Left renal cortex interstitium (tissue), 4 donors: Measurements from ENCODE around the gene ANKRD33. TPM values are rescaled to one million over a fixed set of nuclear protein-coding genes. Genes with fewer than 3 reads are reported as not detected.
"Not testable (repeated sequence)": the region's sequence is repeated elsewhere in the genome, so short reads cannot be mapped to it uniquely, and the experiment has no call there.

Experiments
- DNase-seq, 4 donors: peaks; one replicate each; pipeline ENCODE4 v3.0.0-alpha.2; 2013; ENCODE audit warnings: low read depth in 4 of 4, low spot score in 2 of 4, missing footprints in 1 of 4
- polyA plus RNA-seq, 4 donors: library from polyadenylated mRNA; unstranded; fragments of 120-200 nt; gene quantifications; one replicate each; pipeline ENCODE4 v1.2.1, GENCODE V29; 2013; ENCODE audit not compliant: insufficient read length in 4 of 4

ANKRD33 gene
- polyA plus RNA-seq, 4 donors, result 0.21 to 0.48 (median 0.28) TPM

DNA sequence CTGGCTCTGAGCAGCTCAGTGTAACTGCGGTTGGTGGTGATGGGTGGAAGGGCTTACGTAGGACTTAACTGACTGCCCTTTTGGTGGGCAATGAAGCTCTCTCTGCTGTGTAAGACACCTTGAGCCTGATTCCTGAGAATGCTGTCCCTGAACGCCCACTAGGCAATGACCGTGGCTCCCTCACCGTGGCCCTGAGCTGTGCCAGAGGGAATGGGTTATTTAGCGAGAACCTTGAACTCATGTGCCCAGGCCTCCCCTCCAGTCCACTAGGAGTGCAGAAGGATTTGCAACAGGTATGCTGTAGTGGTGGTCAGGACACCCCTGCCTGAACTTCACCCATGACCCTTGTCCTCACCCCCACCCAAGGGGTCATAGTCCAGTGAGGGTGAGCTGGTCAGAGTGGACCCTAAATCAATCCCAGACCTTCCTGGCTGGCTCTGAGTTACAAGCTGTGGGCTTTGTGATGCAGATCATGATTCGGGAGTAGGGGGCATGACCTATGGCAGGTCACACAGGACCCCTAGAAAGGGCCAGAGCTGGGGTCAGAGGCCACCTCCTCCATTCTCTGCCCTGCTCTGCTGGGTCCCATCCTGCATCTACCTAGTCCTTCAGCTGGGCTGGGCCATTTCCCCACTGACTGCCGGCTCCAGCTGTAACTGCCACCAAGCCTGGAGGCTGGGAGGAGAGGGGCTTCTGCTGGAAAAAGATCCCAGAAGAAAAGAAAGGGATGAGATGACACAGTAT, 14.5 kb upstream of the ANKRD33 start:
- DNase-seq, result no peak

DNA sequence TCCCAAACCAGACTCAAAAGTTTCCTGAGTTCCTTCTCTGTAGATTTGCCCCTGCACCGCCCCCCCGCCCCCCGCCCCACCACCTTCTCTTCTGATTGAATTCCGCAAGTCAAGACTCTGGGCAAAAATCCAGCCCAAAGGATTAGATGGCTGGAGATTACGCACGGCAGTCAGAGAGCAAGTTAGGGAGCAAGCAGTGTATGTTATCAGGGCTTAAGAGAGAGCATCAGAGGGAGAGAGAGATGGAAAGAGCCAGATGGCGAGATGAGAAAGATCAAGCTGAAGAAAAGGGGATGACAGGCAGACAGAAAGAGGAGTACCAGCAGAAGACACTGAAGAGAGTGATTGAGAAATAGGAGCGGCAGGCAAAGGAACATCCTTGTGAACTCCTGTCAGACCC, 13.9 kb upstream of the ANKRD33 start:
- DNase-seq, result no peak

DNA sequence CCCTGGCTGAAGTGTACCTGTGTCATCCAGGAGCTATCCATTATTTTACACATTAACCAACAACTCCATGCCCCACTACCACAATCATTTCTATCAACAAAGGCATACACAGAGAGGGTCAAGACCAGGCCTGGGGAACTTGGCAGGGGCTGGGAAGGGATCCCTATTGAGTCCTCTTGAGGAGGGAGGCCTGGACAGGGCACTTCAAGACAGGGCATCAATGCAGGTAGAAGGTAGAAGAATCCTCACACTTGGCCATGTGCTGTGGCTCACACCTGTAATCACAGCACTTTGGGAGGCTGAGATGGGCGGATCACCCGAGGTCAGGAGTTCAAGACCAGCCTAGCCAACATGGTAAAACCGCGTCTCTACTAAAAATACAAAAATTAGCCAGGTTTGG, 13.4 kb upstream of the ANKRD33 start:
- DNase-seq, result no peak

DNA sequence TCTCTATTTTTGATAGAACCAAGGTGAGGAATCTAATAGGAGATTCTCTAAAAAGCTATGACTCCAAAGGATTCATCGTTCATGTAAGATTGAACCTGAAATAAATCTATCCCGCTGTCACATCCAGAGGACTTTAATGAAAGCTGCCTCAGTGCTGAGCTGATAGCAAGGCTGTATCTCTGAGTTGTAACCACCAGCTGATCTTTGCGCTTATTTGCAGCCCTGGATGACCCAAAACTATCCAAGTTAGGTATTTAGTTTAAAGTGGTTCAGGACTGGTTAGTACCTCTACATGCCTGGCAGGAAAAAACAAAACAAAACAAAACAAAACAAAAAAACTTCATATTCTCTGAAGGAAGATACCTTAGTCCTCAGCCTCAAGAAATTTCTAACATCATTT, 8.8 kb upstream of the ANKRD33 start:
- no peak for DNase-seq

DNA sequence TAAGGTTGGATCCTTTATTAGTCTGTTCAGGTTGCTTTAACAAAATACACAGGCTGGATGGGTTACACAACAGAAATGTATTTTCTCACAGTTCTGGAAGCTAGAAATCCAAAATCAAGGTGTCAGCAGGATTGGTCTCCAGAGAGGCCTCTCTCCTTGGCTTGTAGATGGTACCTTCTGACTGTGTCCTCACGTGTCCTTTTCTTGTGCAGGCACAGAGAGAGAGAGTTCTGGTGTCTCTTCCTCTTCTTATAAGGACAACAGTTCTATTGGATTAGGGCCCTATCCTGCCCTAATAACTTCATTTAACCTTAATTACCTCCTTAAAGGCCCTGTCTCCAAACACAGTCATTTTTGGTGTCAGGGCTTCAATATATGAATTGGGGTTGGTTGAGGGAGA, 4.6 kb upstream of the ANKRD33 start:
- no peak for DNase-seq

DNA sequence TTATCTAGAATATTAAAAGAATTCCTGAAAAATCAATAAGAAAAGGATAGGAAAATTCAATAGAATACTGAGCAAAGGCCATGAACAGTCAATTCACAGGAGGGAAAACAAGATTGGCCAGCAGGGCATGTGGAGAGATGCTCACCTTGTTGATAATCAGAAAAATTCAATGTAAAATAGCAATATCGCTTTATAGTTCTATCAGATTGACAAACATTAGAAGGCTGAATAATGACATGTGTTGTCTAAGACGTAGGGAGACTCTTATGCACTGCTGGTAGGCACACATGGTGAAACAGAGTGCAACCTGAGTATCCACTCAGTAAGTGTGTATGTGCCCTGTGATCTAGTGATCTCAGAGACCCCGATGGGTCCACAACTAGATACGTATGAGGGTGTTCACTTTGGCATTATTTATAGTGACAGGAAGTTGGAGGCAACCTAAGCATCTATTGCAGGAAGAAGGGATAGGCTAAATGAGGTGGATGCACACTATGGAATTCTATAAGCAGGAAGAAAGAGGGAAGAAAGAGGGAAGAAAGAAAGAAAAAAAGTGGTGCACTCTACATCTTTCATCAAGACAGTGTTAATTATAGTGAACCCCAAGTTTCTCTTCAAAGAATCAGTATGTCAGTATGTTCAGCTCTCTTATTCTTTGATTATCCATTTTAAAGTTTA, 3.8 kb upstream of the ANKRD33 start:
- DNase-seq, result no peak

DNA sequence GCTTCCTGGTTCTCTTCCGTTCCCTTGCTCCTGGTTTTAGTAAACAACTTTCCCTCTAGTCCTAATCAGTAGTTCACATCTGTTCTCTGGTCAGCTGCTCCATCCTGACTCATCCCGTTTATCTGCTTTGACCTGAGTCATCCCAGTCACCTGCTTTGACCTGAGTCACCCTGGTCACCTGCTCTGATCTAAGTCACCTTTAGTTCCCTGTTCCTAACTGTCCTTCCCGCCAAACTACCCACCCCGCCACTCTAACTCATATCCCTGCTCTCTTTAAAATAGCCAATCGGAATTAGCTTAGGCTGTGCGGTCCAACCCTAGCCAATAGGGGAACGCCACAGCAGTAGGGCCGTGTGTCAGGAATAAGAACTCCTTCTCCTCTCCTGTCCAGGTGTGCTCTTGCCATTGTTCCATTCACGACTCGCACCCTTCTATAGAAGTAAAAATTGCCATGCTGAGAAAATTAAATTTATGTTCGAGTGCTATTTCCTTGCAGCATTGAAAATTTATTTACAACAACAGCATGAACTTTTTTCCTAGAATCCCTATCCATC, 3.1 kb upstream of the ANKRD33 start:
- DNase-seq, result no peak

DNA sequence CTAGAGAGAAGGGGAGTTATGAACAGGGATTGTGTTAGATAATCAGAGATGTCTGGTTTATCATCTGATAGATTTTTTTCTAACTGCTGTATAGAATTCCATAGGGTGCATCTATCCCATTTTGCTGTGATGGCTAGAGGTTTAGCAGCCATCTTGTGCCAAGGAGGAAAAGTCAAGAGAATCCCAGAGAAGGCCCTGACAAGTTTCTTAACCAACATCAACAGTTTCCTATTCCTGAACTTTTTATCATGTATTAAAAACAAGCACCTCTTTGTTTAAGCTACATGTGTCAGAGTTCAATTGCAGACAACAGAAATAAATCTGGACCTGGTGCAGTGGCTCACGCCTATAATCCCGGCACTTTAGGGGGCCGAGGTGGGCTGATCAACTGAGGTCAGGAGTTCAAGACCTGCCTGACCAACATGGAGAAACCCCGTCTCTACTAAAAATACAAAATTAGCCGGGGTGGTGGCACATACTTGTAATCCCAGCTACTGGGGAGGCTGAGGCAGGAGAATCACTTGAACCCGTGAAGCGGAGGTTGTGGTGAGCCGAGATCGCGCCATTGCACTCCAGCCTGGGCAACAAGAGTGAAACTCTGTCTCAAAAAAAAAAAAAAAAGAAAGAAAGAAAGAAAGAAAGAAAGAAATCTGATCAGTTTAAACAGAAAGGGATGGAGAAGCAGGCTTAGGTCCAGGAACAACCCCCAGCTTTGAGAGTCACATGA, 2.4 kb upstream of the ANKRD33 start:
- not testable (repeated sequence) for DNase-seq

DNA sequence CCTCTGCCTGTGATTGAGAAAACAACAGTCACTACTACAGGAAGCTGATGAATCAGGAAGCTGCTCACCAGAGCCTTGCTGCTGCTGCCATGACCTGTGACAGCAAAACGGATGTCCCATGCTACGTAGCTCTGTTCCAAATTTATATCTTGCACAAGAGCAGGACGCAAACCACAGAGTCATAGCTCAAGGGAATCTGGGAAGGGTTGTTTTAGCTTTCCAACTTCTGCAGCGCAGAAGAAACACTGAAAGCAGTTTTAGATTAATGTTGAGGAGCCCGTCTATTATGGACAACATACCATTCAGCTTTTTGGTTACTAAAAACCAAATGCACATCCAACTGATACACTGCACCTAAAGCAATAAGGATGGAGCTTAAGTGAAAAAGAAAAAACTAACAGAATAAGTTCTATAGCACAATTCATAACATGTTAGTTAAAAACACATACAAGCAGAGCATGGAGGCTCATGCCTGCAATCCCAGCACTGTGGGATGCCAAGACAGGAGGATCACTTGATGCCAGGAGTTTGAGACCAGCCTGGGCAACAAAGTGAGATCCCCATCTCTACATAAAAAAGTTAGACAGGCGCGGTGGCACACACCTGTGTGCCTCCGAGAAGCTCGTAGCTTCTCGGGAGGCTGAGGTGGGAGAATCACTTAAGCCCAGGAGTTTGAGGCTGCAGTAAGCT, 1.7 kb upstream of the ANKRD33 start:
- no peak for DNase-seq

DNA sequence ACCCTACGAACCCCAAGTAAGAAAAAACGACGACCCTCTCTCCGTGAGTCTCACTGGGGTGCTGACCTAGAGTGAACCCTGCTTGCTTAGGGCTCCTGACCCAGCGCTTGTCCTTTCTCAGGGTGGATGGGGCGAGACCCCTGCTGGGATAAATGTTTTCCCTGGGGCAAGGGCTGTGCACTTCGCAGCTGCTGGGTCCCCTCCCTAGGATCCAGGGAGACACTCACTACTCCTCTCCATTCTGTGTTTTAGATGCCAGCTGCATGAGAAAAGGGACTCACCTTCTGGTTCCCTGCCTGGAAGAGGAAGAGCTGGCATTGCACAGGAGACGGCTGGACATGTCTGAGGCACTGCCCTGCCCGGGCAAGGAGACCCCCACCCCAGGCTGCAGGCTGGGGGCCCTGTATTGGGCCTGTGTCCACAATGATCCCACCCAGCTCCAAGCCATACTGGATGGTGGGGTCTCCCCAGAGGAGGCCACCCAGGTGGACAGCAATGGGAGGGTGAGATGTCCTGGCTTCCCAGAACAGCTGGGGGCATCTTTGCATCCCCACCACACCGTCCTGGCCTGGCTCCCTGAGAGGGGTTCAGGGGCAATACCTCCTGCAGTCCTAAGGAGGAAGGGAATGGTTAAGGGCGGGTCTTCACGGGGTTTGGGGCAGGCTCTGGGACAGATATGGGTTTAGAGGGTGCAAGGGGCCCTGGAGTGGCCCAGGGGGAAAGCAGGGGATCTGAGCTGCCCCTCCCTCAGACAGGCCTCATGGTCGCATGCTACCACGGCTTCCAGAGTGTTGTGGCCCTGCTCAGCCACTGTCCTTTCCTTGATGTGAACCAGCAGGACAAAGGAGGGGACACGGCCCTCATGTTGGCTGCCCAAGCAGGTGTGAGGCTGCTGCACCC, 663 bp downstream of the ANKRD33 start:
- DNase-seq, result no peak

DNA sequence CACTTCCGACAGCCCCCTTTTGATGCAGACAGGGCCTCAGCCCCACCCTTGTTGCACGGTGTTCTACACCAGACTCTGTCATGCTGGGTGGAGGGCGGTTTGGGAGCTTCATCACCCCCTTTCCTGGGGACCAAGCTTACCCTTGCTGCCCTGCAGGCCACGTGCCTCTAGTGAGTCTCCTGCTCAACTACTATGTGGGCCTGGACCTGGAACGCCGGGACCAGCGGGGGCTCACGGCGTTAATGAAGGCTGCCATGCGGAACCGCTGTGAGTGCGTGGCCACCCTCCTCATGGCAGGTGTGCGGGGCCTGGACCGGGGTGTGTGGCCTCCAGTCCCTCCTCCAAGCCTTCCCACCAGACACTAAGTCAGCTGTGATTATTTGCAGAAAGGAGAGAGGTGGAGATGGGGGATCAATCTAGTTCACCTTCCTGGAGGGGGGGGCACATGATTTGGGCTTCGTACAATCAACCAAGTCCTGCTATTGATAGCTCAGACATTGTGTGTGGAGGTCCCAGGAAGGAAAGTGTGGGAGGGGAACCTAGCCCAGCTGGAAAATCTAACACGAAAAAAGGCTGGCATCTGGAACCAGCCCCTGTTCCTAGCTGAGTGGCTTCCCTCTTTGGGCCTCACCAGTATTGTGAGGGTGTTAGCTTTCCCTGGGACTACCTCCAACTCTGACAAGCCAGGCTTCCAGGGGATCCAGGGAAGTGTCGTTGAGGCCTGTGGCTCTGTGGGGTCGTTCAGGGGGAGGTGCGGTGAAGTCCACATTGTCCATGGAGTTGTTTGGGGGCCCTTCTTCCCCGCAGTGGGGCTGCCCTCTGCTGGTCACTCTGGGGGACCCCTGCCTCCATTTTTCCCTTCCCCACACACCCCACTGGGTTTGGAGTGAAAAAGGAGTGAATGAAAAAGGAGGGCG, 1.6 kb downstream of the ANKRD33 start:
- no peak for DNase-seq

DNA sequence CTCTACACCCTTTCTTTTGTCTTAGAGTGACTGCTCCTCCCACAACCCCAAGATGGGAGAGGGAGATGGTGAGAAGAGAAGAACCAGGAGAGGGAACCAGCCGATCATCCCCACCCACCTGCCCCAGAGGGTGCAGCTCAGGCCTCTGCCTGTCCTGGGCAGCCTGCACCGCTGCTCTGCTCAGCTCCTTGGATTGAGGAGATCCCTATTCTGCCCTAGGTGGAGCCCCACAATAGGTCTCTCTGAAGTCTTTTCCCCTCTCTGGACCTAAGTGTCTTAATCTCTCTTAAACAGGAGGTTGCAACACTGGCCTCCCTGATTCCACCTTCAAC, 2.2 kb downstream of the ANKRD33 start:
- DNase-seq, result no peak

DNA sequence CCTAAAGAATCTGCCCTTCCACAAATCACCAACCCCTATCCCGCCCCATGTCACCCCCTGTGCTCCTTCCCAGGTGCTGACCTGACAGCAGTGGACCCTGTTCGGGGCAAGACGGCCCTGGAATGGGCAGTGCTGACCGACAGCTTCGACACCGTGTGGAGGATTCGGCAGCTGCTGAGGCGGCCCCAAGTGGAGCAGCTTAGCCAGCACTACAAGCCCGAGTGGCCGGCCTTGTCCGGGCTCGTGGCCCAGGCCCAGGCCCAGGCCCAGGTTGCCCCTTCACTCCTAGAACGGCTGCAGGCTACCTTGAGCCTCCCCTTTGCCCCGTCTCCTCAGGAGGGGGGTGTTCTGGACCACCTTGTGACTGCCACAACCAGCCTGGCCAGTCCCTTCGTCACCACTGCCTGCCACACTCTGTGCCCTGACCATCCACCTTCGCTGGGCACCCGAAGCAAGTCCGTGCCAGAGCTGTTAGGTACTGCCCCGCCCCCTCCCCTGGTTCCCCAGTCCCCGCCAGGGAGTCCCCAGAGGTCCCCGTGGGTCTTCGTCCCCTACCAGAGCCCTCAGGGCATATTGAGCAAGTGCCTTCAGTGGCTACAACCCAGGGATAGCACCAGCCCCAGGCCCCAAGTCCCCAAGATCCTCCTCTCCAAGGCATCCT, 2.7 kb downstream of the ANKRD33 start:
- DNase-seq, result no peak

DNA sequence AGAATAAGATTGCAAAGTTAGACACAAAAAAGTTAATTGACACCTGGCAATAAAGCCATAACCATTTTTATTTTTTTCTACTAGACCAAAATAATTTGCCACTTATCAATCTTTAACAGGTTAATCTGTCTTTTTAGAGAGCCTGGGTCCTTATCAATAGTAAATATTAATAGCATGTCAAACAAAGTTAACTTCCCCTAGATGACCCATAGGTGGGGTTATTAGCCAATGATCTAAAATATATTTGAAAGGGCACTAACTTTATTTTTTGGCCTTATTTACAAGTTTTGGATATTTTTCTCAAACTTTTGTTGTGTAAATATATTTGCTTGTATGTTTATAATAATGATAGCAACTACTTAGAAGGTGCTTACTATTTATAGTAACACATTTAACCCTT, 3.9 kb downstream of the ANKRD33 start:
- no peak for DNase-seq

DNA sequence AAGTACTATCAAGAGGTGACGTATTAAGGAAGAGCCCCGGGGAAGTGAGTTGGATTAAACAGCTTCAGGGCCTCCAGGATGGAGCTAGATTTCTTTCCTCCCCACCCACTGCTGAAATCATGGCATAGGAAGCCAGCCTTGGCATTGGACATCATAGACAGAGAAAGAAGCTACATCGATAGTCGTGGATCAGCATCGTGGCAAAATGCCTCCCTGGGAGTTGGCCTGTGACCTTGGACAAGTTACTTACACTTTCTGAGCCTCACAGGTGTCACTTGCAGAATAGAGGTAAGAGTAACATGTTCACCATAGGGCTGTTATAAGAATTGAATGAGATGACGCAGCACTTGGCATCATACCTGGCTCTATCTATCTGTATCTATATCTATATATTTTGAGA, 5.9 kb downstream of the ANKRD33 start:
- DNase-seq, result no peak

DNA sequence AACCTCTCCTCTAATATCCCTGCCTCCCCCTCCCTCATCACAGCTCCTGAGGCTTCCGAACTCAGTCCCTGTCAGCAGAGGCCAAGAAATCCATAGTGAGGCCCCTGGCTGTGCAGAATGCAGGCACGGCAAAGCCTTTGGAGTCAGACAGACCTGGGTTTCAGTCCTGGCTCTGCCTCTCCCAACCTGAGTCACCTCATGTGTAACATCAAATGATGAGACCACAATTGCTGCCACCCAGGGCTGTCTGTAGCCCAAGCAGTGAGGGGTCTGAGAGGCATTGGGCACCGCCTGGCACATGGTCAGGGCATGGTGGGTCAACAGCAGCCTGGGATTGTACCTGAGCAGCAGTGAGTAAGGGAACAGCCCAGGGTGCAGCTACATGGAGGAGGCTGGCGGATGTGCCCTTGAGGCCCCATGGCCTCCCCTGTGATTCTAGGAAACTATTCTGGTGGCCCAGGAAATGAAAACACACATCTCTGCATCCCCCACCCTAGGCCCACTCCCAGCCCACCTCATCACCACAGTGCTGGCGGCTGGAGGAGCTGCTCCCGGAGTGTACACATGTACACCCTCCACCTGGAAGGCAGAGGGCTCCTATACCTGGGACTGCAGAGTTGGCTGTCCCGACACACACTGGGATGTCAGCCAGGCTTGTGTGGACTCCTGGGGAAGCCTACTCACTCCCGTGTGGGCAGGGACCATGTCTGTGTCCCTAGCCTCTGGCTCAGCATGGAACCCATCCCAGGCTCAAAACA, 7.7 kb downstream of the ANKRD33 start:
- no peak for DNase-seq

DNA sequence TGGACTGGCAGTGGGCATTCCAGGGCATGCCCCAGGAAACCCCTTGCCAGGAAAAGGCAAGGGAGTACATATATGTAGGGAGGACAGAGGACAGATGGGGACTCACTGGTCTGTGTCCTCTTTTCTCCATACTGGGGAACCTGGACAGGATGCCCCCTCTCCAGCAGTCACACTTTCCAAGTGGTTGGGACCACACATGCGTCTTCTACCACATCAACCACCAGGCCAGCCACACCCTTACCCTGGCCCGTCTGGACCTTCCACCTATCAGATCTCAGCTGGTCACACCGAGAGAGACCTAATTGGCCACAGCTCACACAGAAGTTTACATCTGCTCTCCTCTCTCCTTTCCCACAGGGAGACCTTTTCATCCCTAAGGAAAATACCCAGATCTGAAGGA, 8.3 kb downstream of the ANKRD33 start:
- DNase-seq, result no peak

DNA sequence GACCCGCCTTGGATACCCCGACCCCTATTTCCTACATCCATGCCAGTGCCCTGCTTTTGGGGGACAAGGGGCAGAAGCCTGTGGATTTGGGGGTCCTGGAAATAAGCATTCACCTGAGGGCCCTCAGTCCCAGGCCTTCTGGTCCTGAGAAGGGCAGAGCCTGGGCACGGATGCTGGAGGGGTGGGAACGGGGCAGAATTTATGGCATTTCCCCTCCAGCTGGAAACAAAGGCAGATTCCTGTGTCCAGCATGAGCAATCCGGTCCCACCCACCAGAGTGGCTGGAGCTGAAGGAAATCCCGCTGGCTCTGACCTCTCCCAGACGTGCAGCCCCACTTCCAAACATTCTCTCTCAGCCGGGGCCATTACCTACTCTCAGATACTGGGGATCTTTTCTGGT, 9.3 kb downstream of the ANKRD33 start:
- DNase-seq, result no peak
